NCI-H1436 treated with DMSO at 0.1 percent for 48 hours (cell line): ENCODE measurements around the gene SVIL.
"Not testable (repeated sequence)": the region's sequence is repeated elsewhere in the genome, so short reads cannot be mapped to it uniquely, and the experiment has no call there.

ENCODE experiments used
- DNase-seq: peaks from one replicate; lab custom pipeline; 2025; lab: John Stamatoyannopoulos, UW

SVIL gene

DNA sequence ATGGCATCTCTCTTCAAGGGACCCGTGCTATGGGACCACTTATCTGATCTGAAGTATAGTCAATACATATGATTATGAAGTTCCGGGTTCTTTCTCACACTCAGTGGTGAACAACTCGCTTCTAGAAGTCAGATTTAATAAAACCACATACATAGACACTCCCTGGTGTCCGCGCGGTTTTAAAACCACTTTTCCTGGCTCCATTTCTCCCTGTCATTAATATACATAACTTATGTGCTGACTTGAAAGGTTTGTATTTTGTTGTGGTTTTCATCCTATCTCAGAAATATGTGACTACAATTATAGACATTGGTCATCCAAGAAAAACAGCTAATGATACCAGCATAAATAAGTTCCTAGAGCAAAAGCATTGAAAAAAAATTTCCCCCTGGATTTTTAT is 34.0 kb downstream of the SVIL start:
- no peak for DNase-seq

DNA sequence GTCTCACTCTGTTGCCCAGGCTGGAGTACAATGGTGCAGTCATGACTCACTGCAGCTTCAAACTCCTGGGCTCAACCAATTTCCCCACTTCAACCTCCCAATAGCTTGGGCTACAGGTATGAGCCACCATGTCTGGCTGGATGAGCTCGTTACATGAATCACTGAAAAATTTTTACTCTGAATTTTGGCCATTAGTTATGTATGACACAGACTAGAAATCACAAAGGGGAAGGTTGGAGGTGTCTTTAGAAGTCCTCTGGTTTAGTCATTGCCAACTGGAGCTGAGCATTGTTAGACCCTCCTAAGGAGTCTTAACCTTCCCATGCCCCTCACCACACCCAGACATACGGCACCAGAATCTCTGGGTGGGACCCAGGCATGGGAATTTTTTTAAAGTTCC is 34.7 kb downstream of the SVIL start:
- no peak for DNase-seq

DNA sequence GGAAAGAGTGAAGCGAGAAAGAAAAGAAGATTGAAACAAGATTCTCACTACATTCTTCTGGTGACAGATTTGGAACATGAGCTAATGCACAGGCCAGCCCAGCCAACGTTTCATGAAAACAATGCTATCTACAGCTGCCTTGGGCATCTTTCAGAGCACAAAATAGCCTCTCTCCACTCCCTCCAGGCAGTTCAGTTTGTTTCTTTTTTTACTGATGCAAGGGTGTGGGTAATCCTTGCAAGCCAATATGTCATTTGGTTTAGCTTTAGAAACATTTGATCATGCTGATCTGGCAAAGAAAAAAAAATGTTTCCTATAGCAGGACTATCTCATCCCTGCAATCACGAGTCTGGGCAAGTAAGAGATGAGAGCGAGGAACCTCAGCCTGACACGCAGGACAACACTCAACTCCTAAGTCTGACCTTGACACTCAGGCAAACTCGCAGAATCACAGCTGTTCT is 35.9 kb downstream of the SVIL start:
- no peak for DNase-seq

DNA sequence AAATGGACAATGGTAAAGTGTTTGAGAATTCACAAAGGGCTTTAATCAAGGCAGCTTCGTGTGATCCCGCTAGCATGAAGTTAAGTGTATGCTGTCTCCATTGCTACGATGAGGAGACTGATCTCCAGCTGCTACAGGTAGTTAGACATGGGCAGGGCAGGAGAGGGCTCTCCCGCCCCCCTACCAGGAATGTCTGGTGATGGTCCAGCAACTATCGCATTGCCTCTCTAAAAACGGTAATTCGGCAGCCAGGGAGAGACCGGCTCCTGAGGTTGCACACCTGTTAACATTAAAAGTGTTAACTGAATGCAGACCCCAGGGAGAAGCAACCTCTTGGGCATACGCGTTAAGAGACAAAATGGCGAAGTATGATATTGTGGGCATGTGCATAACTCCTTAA is 37.9 kb downstream of the SVIL start:
- DNase-seq: peak; percentile 33

DNA sequence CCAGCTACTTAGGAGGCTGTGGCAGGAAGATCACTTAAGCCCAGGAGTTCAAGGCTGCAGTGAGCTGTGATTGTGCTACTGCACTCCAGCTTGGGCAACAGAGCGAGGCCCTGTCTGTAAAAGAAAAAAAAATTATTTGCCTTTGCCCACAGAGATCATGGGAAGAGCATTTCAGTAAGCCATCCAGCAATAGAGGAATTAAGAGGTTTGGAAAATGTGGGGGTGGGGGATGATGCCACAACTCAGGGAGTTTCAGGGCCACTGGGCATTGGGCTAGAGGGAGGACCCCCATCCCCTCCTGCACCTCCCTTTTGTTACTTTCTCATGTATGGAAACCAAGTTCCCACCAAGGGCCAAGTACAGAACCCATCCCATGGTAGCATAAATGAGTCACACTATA is 38.4 kb downstream of the SVIL start:
- no peak for DNase-seq

DNA sequence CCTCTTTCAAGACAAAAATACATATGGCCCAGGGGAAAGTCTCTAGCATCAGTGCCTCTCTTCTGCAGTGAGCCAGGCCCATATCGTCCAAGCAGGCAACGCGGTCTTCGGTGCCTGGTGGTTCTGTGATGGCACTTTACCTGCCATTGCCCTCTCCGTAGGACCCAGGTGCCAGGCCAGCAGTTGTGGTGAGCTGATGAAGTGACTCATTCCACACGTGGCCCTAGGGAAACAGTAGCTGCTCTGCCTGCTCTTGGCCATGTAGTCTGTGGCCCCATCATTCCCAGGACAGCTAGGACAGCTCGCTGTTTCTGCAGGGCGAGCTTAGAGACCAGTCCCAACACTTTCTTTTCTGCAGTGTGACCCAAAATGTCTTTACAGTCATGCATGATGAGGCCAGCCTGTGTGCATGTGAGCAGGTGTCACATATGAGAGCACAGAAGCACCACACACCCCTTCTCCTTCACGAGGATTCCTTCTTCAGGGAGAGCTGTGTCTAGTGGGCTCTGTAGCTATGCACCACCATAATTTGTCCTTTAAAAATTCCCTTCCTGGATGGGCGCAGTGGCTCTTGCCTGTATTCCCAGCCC is 39.0 kb downstream of the SVIL start:
- DNase-seq: no peak

DNA sequence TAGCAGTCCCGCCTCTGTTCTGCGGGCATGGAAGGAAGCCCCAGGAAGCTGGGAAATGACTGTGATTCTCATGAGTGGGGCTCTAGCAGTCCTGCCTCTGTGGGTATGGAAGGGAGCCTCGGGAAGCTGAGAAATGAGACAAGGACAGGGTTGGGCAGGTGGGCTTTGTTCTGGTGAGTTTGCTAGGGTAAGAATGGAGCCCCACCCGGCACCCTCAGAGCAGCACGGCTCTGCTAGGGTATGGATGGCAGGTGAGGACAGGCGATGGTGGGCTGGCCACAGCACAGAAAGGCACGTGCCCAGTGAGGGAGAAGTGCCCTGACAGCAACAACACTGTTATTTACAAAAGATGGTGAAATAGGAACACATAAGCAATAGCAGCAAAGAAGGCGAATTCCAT is 39.6 kb downstream of the SVIL start:
- no peak for DNase-seq

DNA sequence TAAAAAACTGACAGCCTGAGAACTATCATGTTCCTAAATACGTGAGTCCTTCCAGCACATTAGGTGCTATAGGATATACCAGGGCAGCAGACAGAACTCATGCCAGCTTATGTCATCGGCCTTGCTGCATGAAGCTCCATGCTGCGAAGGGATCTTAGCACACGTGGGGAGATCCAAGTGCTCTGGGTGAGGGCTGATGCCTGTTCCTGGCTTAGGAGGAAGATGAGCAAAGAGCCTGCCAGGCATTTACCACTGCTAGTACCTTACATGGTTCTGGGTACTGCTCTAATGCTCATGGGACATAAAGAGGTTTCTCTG is 43.2 kb downstream of the SVIL start:
- no peak for DNase-seq

DNA sequence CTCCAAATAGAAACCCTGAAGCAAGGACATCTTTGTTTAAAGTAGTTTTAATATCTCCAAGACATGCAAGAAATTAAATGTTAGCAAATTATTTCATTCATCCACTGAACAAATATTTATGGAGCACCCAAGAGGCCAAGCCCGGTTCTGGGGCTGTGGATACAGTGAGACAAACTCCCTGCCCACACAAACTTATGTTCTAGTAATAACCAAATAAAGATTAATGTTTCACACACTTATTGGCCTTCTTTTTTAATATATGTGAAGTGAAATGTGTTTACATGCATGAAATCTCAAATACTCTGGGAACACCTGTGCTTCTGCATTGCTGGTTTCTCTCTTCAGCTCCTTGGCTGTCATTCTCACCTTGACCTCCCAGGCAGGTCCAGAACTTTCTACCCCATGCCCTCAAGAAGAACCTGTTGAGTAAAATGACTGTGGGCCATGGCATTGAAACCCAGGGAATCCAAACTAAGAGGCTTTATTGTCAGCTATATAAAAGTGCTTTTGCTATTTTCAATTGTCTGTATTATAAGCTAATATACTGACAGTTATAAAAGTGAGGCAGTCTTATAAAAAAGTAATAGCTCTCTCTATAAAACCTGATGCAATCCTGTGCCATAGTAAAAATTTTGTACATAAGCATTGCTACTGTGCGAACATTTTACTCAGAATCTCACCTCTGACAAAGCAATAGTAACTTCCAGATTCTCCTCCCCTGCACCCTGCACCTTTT is 43.7 kb downstream of the SVIL start:
- DNase-seq: no peak

DNA sequence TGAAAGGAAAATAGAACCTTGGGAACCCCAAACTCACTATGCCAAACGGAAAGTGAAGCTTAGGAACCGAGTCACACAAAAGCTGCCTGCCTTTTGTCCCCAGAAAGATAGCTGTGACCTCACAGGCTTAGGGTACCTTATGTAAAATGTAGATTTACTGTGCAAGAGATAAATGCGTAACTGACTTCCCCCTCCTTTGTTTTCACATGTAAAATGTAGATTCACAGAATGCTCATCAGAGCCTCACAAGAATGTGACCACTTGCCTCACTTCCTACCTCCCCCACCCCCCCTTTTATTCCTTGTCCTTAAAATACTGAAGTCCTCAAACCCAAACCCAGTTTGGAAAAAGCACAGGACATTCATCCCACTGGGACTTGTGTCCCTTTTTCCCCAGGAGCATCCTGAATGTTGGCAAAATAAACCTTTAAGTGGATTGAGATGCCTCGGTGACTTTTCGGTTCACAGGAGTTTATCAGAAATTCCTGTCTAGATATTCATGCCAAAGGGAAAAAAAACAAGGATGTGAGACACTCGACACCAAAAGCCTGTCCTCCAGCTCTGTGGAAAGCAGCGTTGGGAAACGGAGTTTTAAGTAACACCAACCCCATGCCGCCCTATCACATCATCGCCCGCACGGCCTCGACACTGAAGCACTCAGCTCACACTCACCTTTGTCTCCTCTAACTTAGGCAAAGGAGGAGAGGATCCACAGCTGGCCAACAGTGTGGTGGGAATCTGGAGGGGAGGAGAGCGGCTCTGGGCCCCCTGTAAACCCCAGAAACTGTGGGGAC is 45.9 kb downstream of the SVIL start:
- DNase-seq: no peak

DNA sequence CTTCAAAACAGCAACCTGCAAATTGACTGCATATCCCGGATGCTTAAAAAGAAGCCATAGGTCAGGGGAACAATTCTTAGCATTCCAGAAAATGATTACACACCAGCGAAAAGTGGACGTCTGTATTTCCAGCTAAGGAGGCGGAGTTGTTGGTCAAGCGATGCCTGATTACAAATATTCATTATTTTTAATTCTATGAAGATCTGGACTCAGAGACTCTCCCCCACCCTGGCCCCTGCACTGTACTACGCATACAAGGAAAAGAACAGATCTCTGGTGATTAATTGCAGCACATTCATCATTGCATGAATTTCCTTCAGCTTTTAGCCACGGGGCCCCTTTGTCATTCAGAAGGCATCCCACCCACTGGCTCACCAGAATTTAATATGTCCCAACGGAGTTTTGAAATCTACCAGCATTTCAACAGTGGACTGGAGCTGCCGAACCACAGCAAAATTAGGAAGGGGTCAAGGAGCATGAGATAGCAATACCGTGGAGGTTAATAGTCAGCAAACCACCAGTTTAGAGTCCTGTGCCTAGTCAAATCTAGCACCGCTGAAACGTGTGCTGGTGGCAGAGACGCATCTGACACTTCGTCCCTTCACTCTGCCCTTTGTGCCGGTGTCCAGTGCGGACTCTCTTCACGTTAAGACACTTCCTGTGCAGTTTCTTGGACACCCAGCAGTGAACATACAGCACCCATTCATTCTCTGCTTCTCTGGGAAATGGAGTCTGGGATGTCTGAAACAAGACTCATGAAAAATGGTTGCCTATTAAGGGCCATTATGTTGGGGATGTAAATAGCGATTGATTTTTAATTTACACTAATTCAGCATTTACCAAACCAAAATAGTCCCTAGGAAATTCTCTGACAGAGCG is 46.8 kb downstream of the SVIL start:
- not testable (repeated sequence) for DNase-seq

DNA sequence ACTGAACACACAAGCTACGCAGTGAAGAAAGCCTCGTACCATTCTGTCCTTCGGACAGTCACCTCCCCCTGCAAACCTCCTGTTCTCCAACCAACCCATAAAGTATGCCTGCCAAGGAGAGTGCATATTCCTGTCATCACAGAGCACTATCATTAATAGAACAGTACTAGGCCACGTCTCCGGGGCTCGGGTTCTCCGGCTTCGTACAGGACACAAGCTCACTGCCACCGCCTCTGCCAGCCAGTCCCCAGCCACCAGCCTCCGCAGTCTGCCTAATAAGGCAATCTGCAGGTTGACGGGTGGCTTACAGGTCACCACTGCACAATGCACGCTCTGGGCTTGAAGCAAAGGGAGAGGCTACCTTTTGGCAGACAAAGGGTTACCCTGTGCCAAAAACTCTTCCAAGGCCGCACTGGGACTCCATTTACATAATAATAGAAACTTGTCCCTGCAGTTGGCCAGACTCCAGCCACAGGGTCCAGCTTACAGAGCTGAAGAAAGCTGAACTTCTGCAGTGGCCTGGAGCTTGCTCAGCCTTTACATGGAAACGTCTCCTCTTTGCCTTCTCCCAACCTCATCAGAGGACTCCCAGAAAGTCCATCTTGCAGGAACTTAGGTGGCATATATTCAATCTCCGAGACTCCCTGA is 47.5 kb downstream of the SVIL start:
- DNase-seq: not testable (repeated sequence)

DNA sequence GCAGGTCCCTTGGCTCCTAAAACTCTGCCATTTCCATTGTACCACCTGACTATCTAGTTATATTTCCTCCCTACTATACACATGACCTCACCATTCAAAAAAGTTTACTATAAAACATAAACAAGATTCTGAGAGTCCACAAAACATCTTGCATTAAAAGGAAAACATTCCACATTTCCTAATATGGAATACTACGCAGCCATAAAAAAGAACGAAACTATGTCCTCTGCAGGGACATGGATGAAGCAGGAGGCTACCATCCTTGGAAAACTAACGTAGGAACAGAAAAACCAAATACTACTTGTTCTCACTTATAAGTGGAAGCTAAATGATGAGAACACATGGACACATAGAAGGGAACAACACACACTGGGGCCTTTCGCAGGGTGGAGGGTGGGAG is 48.3 kb downstream of the SVIL start:
- DNase-seq: no peak

DNA sequence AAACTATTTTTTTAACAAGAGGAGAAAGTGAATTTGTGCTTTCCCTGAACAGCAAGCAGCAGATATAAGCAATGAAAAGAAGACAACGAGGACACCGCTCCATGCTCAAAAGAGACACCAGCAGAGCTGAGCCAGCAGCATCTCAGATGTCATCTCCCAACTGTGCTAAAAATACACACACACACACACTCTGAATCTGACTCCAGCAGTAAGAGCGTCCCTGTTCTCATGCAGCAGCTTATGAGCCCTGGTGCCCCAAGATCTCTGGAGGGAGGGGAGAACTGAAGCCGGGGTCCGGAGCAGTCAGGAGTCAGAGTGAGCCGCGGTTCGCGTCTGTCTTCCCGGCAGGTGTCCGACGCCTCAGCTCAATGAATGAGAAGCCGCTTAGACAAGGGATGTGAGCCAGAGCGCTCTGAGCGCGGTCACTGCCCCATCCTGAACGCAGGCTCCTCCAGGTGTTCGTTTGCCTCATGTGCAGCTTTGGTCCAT is 49.2 kb downstream of the SVIL start:
- no peak for DNase-seq

DNA sequence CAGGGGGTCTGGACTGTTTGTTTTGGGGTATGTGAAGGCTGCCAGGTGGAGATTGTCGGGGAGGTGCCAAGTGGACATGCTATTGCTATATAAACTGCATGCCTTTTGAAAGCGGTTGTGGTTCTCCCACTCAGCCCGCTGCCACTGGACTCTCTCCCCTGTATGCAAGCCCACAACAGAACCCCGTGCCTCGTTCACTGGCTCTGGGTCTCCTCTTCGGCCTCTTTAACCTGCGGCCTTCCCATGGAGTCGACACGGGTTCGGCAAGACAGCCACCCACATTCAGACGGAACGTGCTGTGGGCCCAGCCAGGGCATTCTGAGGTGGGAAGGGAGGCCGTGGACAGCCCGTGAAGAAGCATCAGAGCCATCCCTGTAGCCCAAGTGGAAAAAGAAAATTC is 50.3 kb downstream of the SVIL start:
- no peak for DNase-seq

DNA sequence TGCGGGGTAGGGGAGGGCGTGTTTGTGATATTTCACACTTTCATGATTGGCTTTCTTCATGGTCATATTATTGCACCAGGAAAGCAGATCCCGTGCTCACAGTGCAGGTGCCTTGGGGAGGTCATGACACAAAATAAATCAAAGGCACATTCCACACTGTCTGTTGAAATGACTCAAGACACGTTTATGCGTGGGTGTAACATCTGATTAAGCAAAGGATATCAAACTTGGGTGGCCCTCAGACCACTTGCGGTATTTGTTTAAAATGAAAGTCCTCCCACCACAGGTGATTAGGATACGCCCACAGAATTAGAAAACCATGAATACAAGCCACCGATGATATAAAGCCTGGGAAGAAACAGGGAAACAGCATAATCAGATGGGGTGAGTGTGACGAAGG is 51.1 kb downstream of the SVIL start:
- DNase-seq: no peak

DNA sequence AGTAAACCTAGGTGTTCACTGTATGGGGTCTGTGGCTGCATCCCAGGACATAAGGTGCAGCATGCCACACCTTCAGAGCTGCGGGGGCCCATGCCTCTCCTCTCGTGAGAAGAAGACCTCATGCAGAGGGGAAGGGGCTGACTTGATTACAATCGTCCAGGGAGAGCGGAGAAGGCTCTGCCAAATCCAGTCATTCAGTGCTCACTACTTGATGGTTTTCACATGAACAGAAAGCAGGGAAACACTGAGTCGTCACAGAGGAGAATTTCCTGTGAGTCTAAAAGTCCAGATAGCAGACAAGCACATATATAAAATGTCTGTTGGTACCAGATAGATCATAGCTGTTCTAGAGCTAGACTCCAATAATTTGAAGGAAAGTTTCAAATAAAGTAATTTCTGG is 52.0 kb downstream of the SVIL start:
- DNase-seq: not testable (repeated sequence)

DNA sequence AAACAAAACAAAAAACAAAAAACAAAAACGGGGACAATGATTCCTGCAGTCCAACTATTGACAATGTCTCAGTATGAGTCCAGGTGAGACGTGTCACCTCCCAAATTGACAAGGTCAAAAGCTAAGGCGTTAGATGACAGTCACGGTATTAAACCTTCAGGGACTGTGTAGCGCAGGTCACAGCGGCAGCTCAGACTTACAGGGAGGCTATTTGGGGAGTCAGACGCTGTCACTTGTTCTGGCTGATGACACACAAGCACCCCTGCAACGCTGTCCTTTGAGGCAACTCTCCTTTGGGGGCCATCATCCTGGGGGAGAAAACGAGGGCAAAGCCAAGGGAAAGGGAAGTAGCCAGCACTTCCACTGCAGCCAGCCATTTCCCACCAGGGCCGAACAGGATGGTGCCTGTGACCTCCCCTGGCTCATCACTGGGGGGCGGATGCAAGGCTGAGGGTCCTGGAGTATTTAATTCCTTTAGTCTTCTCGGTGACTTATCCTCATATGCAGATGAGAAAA is 55.3 kb downstream of the SVIL start:
- no peak for DNase-seq

DNA sequence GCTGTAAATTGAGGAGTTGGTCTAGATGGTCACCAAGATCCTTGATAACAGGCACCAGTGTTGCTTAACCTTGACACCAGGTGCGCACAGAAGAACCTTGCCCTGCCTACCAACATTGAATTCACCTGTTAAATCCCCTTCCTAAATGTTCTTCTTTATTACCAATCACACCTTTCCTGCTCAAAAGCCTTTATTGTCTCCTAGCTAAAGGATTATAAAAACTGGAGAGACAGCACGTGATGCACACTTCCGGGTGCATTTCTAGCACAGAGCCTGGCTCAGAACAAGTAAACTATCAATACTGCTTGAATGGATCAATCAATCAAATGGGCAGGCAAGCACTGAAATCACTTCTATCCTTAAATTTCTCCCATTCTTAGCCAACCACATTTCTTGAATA is 56.3 kb downstream of the SVIL start:
- DNase-seq: no peak

DNA sequence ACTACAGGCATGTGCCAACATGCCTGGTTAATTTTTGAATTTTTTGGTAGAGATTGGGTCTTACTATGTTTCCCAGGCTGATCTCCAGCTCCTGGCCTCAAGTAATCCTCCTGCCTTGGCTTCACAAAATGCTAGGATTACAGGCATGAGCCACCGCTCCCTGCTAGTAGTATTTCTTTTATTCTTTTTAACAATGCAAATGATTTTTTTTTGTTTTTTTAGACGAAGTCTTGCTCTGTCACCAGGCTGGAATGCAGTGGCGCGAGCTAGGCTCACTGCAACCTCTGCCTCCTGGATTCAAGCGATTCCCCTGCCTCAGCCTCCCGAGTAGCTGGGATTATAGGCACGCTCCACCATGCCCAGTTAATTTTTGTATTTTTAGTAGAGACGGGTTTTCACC is 58.1 kb downstream of the SVIL start:
- DNase-seq: no peak

DNA sequence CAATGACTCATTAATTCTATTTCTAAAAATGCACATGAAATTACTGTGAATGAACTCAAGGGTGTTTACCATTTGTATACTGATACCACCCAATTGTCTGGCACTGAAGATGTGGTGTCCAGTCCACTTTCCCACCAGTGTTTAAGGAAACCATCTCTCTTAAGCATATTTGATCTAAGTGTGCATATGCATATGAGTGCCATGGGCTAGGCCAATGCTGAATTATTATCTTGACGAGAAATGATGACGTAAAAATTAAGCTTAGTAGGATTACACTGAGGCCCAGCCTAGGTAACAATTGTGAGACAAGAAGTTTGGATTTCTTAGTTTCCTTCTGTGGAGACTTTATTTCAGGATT is 59.7 kb downstream of the SVIL start:
- no peak for DNase-seq
